ENCODE results near the gene TECPR2. TPM values are rescaled to one million over a fixed set of nuclear protein-coding genes. Genes with fewer than 3 reads are reported as not detected.

The TECPR2 gene
- total RNA-seq, 1 experiment from 2014 or later = 21.3 TPM

- H3K36me3 Mint-ChIP-seq = no peaks in the 10 kb centered on the region
- H3K9me3 Mint-ChIP-seq = no peaks in the 10 kb centered on the region
- H3K27me3 Mint-ChIP-seq (ENCODE audit: low read depth) = peaks cover 5% of the 10 kb centered on the region
- ChIA-PET CTCF (interaction anchor here (0.6 to 3.3 kb wide), 12 partner anchors 13 to 262 kb away, joined by 3 to 18 read pairs (median 4); partner anchors contain the start of gene ANKRD9), POLR2A (no interaction called here)
- DNase-seq (ENCODE audit: low spot score) (no peak), ATAC-seq (no peak)
- H3K27ac Mint-ChIP-seq = peak overlapping the region; percentile 75
- peaks cover 20% of the 10 kb centered on the region for H3K4me1 Mint-ChIP-seq
- peak overlapping the region; percentile 33 for H3K4me3 Mint-ChIP-seq
- no peak for TF ChIP-seq ETV6 (CRISPR knock-in tag; IDR thresholded peaks at IDR 0.05)
- no peak for TF ChIP-seq NR2C2 (CRISPR knock-in tag; IDR thresholded peaks at IDR 0.05)
- TF ChIP-seq OVOL2 (CRISPR knock-in tag; IDR thresholded peaks at IDR 0.05; ENCODE audit: borderline replicate concordance) = no peak
- TF ChIP-seq ERG (CRISPR knock-in tag; IDR thresholded peaks at IDR 0.05) = no peak
- no peak for TF ChIP-seq ZNF423 (CRISPR knock-in tag; IDR thresholded peaks at IDR 0.05)
- no peak for TF ChIP-seq FOXP4 (CRISPR knock-in tag; IDR thresholded peaks at IDR 0.05)
- no peak for TF ChIP-seq MXD4 (CRISPR knock-in tag; IDR thresholded peaks at IDR 0.05; ENCODE audit: borderline replicate concordance)
These were observed 160.4 kb downstream of the TECPR2 start for GRCh38 chr14:102523200-102523568.

GRCh38 chr14:102523569-102524450 is 161.1 kb downstream of the TECPR2 start:
- peaks cover 20% of the 10 kb centered on the region for H3K4me1 Mint-ChIP-seq
- no peaks in the 10 kb centered on the region for H3K36me3 Mint-ChIP-seq
- no peaks in the 10 kb centered on the region; the same call in none of the 2 replicates for H3K27me3 Mint-ChIP-seq (ENCODE audit: low read depth)
- TF ChIP-seq GRHL2 (CRISPR knock-in tag; IDR thresholded peaks at IDR 0.05; ENCODE audit: insufficient replicate concordance, severe bottlenecking) = no peak
- TF ChIP-seq ZNF423 (CRISPR knock-in tag; IDR thresholded peaks at IDR 0.05) = no peak
- no peak for TF ChIP-seq NFYB (CRISPR knock-in tag; conservative IDR thresholded peaks at IDR 0.05; ENCODE audit: low read depth)
- POLR2A ChIA-PET = interaction anchor here (0.6 to 1.3 kb wide), 7 partner anchors 12 to 71 kb away, joined by 3 to 8 read pairs (median 3); no protein-coding TSS in a partner anchor
- ATAC-seq (no peak), DNase-seq (ENCODE audit: low spot score) (no peak)
- CTCF ChIA-PET = interaction anchor here (0.6 to 3.3 kb wide), 31 partner anchors 8 to 394 kb away, joined by 3 to 26 read pairs (median 4); partner anchors contain the start of gene ANKRD9
- no peak overlapping the region for H3K27ac Mint-ChIP-seq
- H3K4me3 Mint-ChIP-seq = peak overlapping the region; percentile 27; the same call in 1 of the 2 replicates
- no peaks in the 10 kb centered on the region for H3K9me3 Mint-ChIP-seq

- Mint-ChIP-seq H3K27me3 (ENCODE audit: low read depth) (no peaks in the 10 kb centered on the region; the same call in none of the 2 replicates), H3K9me3 (no peaks in the 10 kb centered on the region), H3K36me3 (no peaks in the 10 kb centered on the region), H3K4me1 (peaks cover 20% of the 10 kb centered on the region), H3K4me3 (peak overlapping the region; percentile 80), H3K27ac (peak overlapping the region; percentile 87)
- ChIA-PET POLR2A (interaction anchor here (0.6 to 1.3 kb wide), 8 partner anchors 13 to 70 kb away, joined by 3 to 8 read pairs (median 3); no protein-coding TSS in a partner anchor), CTCF (interaction anchor here (0.6 to 3.3 kb wide), 46 partner anchors 9 to 400 kb away, joined by 3 to 26 read pairs (median 4); partner anchors contain the start of gene ANKRD9)
- peak; percentile 99 for DNase-seq (ENCODE audit: low spot score)
- ATAC-seq = peak; percentile 99
- TF ChIP-seq ZNF121 (CRISPR knock-in tag; IDR thresholded peaks at IDR 0.05) = peak; percentile 97
- no peak for TF ChIP-seq ZNF671 (CRISPR knock-in tag; IDR thresholded peaks at IDR 0.05)
- TF ChIP-seq MAX (CRISPR knock-in tag; IDR thresholded peaks at IDR 0.05) = peak; percentile 34; the same call in 1 of the 2 replicates
- TF ChIP-seq TEAD1 (CRISPR knock-in tag; IDR thresholded peaks at IDR 0.05) = peak; percentile 87
- TF ChIP-seq HMGA2 (CRISPR knock-in tag; IDR thresholded peaks at IDR 0.05) = no peak
- peak; percentile 82 for TF ChIP-seq CREM (CRISPR knock-in tag; IDR thresholded peaks at IDR 0.05)
- TF ChIP-seq USF1 (CRISPR knock-in tag; IDR thresholded peaks at IDR 0.05) = peak; percentile 97
- peak; percentile 94 for TF ChIP-seq NFYB (CRISPR knock-in tag; conservative IDR thresholded peaks at IDR 0.05; ENCODE audit: low read depth)
- peak; percentile 95 for TF ChIP-seq USF2 (CRISPR knock-in tag; IDR thresholded peaks at IDR 0.05)
- TF ChIP-seq SP1 (CRISPR knock-in tag; conservative IDR thresholded peaks at IDR 0.05) = peak; percentile 80
- TF ChIP-seq ZNF532 (CRISPR knock-in tag; IDR thresholded peaks at IDR 0.05; ENCODE audit: borderline replicate concordance) = no peak
- peak; percentile 73 for TF ChIP-seq ETV6 (CRISPR knock-in tag; IDR thresholded peaks at IDR 0.05)
These were observed 161.9 kb downstream of the TECPR2 start for GRCh38 chr14:102524451-102525218.
